ENCODE measurements around the gene XRCC5.
A peak's percentile ranks its signal among the peaks of the same experiment; 100 is the strongest.

Gene XRCC5

DNA sequence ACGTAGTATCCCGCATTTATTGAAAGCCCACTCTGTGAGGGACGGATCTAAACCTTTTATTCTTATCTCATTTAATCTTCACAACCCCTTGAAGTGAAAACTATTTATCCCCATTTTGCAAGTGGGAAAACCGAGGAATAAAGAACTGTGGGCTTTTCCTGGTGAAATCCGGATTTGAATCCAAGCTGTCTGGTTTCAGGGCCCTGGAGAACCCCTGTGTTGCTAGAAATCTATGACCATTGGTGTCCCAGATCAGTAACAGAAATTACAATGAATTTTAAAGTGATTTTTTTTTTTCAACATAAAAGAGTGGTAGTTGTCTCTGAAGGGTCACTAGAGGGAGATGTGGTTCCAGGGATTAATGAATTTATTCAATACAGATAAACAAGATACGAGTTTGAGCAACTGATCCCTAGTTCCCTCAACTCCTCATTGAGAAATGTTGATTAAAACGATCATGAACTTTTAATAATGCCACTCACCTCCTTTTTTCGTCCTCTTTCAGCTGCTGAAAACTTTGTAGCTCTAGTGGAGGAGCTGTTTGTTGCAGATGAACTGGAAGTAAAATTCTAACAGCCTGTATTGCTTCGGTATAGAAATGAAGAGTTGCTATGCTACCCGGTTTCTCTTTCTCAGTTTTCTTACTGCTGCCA, 940 bp downstream of the XRCC5 start:
- Histone ChIP-seq H3K27me3 (replicated peaks; ENCODE audit: control insufficient read depth, insufficient read depth, low read length) (no peaks in the 10 kb centered on the region), H3K36me3 (ENCODE audit: control insufficient read depth, insufficient read depth, low read length) (peaks cover 9% of the 10 kb centered on the region), H3K4me3 (replicated peaks; ENCODE audit: low read depth, low read length) (peak overlapping the region; percentile 99)
- peak; percentile 52 for TF ChIP-seq CTCF (IDR thresholded peaks at IDR 0.05; ENCODE audit: insufficient read depth, low read length, poor library complexity, severe bottlenecking)
- peak; percentile 43 for DNase-seq (ENCODE audit: extremely low read depth, insufficient read length)

- Histone ChIP-seq H3K4me3 (replicated peaks; ENCODE audit: low read depth, low read length) (peak overlapping the region; percentile 99), H3K27me3 (replicated peaks; ENCODE audit: control insufficient read depth, insufficient read depth, low read length) (no peaks in the 10 kb centered on the region), H3K36me3 (ENCODE audit: control insufficient read depth, insufficient read depth, low read length) (peaks cover 11% of the 10 kb centered on the region)
- TF ChIP-seq CTCF (IDR thresholded peaks at IDR 0.05; ENCODE audit: insufficient read depth, low read length, poor library complexity, severe bottlenecking): no peak
- DNase-seq (ENCODE audit: extremely low read depth, insufficient read length): no peak
Measured at GRCh38 chr2:216110620-216111019, 1.5 kb downstream of the XRCC5 start.

- no peaks in the 10 kb centered on the region for H3K27me3 ChIP-seq (replicated peaks; ENCODE audit: control insufficient read depth, insufficient read depth, low read length)
- TF ChIP-seq CTCF (IDR thresholded peaks at IDR 0.05; ENCODE audit: insufficient read depth, low read length, poor library complexity, severe bottlenecking): no peak
- DNase-seq (ENCODE audit: extremely low read depth, insufficient read length): no peak
- H3K4me3 ChIP-seq (replicated peaks; ENCODE audit: low read depth, low read length): peak overlapping the region; percentile 6; the same call in 1 of the 2 replicates
- peaks cover 11% of the 10 kb centered on the region for H3K36me3 ChIP-seq (ENCODE audit: control insufficient read depth, insufficient read depth, low read length)
Measured at GRCh38 chr2:216111122-216111521, 2.0 kb downstream of the XRCC5 start.

DNA sequence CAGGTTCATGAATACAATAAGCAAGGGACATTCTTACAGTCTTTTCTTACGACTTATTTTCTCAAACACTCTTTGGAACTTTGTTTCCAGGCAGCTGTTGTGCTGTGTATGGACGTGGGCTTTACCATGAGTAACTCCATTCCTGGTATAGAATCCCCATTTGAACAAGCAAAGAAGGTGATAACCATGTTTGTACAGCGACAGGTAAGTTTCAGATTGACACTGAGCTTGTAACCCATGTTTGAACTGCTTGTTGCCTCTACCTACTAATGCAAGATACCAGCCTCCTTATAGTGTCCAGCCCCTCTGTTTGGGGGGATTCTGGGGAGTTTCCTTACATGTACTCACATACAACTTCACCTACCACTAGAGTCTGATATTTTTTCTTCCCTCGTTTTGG, 3.8 kb downstream of the XRCC5 start:
- H3K27me3 ChIP-seq (replicated peaks; ENCODE audit: control insufficient read depth, insufficient read depth, low read length): no peaks in the 10 kb centered on the region
- DNase-seq (ENCODE audit: extremely low read depth, insufficient read length): no peak
- H3K36me3 ChIP-seq (ENCODE audit: control insufficient read depth, insufficient read depth, low read length): peaks cover 20% of the 10 kb centered on the region
- no peak overlapping the region for H3K4me3 ChIP-seq (replicated peaks; ENCODE audit: low read depth, low read length)
- TF ChIP-seq CTCF (IDR thresholded peaks at IDR 0.05; ENCODE audit: insufficient read depth, low read length, poor library complexity, severe bottlenecking): no peak

DNA sequence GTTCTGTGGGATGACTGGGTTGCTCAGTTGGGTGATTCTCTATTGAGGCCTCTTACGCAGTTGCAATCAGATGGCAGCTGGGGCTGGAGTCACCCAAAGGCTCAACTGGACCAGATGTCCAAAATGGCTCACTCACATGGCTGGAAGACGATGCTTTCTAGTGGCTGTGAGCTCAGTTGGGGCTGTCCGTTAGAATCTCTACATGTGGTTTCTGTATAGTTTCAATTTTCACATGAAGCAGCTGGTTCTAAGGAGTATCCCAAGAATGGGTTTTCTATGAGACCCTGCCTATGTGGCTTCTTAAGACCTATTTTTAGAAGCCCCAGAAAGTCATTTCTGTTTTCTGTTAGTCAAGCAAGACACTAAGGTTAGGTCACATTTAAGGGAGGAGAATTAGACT, 4.4 kb downstream of the XRCC5 start:
- peak; percentile 84 for DNase-seq (ENCODE audit: extremely low read depth, insufficient read length)
- no peak for TF ChIP-seq CTCF (IDR thresholded peaks at IDR 0.05; ENCODE audit: insufficient read depth, low read length, poor library complexity, severe bottlenecking)
- Histone ChIP-seq H3K4me3 (replicated peaks; ENCODE audit: low read depth, low read length) (no peak overlapping the region), H3K27me3 (replicated peaks; ENCODE audit: control insufficient read depth, insufficient read depth, low read length) (no peaks in the 10 kb centered on the region), H3K36me3 (ENCODE audit: control insufficient read depth, insufficient read depth, low read length) (peaks cover 21% of the 10 kb centered on the region)

GRCh38 chr2:216114382-216114713, 5.2 kb downstream of the XRCC5 start:
- peak overlapping the region; percentile 34; the same call in 1 of the 2 replicates for H3K4me3 ChIP-seq (replicated peaks; ENCODE audit: low read depth, low read length)
- H3K27me3 ChIP-seq (replicated peaks; ENCODE audit: control insufficient read depth, insufficient read depth, low read length): no peaks in the 10 kb centered on the region
- DNase-seq (ENCODE audit: extremely low read depth, insufficient read length): no peak
- TF ChIP-seq CTCF (IDR thresholded peaks at IDR 0.05; ENCODE audit: insufficient read depth, low read length, poor library complexity, severe bottlenecking): no peak
- H3K36me3 ChIP-seq (ENCODE audit: control insufficient read depth, insufficient read depth, low read length): peaks cover 24% of the 10 kb centered on the region

Measured in GM06990 (cell line).